ENCODE results near the gene FANCE. TPM values are rescaled to one million over a fixed set of nuclear protein-coding genes. Genes with fewer than 3 reads are reported as not detected.

FANCE gene
- 8.7 and 12.7 TPM in 2 replicates for total RNA-seq

GRCh38 chr6:35452183-35453090 is at the start of gene FANCE:
Gene FANCE, plus strand, starts transcription at chr6:35452338. Its CDS starts 208 bp downstream, at chr6:35452546.
- DNase-seq (ENCODE audit: low read depth in 2 of 2): peak; percentile 93 to 95

- no peak for DNase-seq (ENCODE audit: low read depth in 2 of 2)
Measured at GRCh38 chr6:35402856-35403191, 49.3 kb upstream of the FANCE start.

- DNase-seq (ENCODE audit: low read depth in 2 of 2): no peak
Measured at GRCh38 chr6:35403544-35404442, 48.3 kb upstream of the FANCE start.

- DNase-seq (ENCODE audit: low read depth in 2 of 2): no peak
Measured at GRCh38 chr6:35406711-35407485, 45.2 kb upstream of the FANCE start.

- no peak for DNase-seq (ENCODE audit: low read depth in 2 of 2)
Measured at GRCh38 chr6:35409245-35409644, 42.9 kb upstream of the FANCE start.

GRCh38 chr6:35410131-35410530 is 42.0 kb upstream of the FANCE start:
- DNase-seq (ENCODE audit: low read depth in 2 of 2): no peak

GRCh38 chr6:35411066-35411465 is 41.1 kb upstream of the FANCE start:
- DNase-seq (ENCODE audit: low read depth in 2 of 2): no peak

- no peak for DNase-seq (ENCODE audit: low read depth in 2 of 2)
Measured at GRCh38 chr6:35412102-35412501, 40.0 kb upstream of the FANCE start.

- DNase-seq (ENCODE audit: low read depth in 2 of 2): no peak
Measured at GRCh38 chr6:35413911-35414310, 38.2 kb upstream of the FANCE start.

GRCh38 chr6:35415065-35415891 is 36.9 kb upstream of the FANCE start:
- DNase-seq (ENCODE audit: low read depth in 2 of 2): peak; percentile 79 to 83

- DNase-seq (ENCODE audit: low read depth in 2 of 2): no peak
Measured at GRCh38 chr6:35417979-35418661, 34.0 kb upstream of the FANCE start.

- DNase-seq (ENCODE audit: low read depth in 2 of 2): peak; percentile 50 to 72
Measured at GRCh38 chr6:35419417-35419816, 32.7 kb upstream of the FANCE start.

GRCh38 chr6:35419961-35420360 is 32.2 kb upstream of the FANCE start:
- DNase-seq (ENCODE audit: low read depth in 2 of 2): no peak

GRCh38 chr6:35425284-35425683 is 26.9 kb upstream of the FANCE start:
- DNase-seq (ENCODE audit: low read depth in 2 of 2): peak; percentile 90 to 94

- DNase-seq (ENCODE audit: low read depth in 2 of 2): peak; percentile 31 to 43
Measured at GRCh38 chr6:35426074-35426473, 26.1 kb upstream of the FANCE start.

- no peak for DNase-seq (ENCODE audit: low read depth in 2 of 2)
Measured at GRCh38 chr6:35427435-35427834, 24.7 kb upstream of the FANCE start.

GRCh38 chr6:35427851-35428321 is 24.3 kb upstream of the FANCE start:
- peak in 1 of 2 donors; percentile 64 for DNase-seq (ENCODE audit: low read depth in 2 of 2)

GRCh38 chr6:35428421-35429149 is 23.6 kb upstream of the FANCE start:
- peak; percentile 39 to 68 for DNase-seq (ENCODE audit: low read depth in 2 of 2)

GRCh38 chr6:35429463-35429862 is 22.7 kb upstream of the FANCE start:
- no peak for DNase-seq (ENCODE audit: low read depth in 2 of 2)

Data from lung microvascular endothelial cell (primary cell).